OCI-LY1 (cell line): Measurements from ENCODE around the gene TATDN2.

Experiments
- CTCF ChIP-seq: fragments of 200-600 bp; sonication (generic), shearing (Covaris generic); IDR thresholded peaks from 2 replicates; pipeline ENCODE4 v1.5.1; 2017; ENCODE audit warnings: mild to moderate bottlenecking, antibody characterized with exemption, low read length, moderate library complexity, mixed read lengths
- EZH2 ChIP-seq: fragments of 200-600 bp; sonication (generic), shearing (Covaris generic); IDR thresholded peaks from 2 replicates; pipeline ENCODE4 v1.8.0; 2017; ENCODE audit warnings: borderline replicate concordance, mixed run types, mild to moderate bottlenecking, antibody characterized with exemption, low read length, moderate library complexity, mixed read lengths

GRCh38 chr3:10329495-10330015 is 81.3 kb downstream of the TATDN2 start:
- TF ChIP-seq CTCF (no peak), EZH2 (no peak)
